ENCODE results near the gene ANKRD33B.
A peak's percentile ranks its signal among the peaks of the same experiment; 100 is the strongest.
"Not testable (repeated sequence)": the region's sequence is repeated elsewhere in the genome, so short reads cannot be mapped to it uniquely, and the experiment has no call there.

Gene ANKRD33B

DNA sequence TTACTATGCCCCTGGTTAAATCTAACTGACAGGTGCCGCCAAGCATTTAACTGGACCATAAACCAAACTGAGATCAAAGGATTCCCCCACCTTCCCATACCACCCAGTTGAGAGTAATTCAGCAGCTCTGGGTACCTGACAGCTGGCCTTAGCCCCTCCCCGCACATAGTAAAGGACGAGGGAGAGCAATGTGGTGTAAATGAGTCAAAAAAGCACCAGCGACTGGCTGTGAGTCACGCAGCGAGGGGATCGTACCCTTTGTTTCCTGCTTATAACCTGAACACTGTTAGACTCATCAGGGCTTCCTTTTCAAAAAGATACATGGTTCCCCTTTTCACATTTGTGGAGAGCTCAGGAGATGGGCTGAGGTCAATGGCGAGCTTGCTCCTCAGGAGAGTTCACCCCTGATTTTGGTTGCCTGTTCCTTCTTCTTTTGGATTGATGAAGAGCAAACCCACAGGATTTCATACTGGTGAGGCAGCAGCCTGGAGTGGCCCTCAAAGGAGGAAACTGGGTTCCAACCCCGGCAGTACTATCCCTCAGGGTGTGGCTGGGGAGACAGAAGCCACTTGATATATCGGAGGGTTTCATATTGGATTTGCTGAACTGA is 71.5 kb downstream of the ANKRD33B start:
- peak; percentile 77 for DNase-seq (ENCODE audit: low read depth, low spot score)

GRCh38 chr5:10635867-10636350 is 72.0 kb downstream of the ANKRD33B start:
- peak; percentile 66 for DNase-seq (ENCODE audit: low read depth, low spot score)

DNA sequence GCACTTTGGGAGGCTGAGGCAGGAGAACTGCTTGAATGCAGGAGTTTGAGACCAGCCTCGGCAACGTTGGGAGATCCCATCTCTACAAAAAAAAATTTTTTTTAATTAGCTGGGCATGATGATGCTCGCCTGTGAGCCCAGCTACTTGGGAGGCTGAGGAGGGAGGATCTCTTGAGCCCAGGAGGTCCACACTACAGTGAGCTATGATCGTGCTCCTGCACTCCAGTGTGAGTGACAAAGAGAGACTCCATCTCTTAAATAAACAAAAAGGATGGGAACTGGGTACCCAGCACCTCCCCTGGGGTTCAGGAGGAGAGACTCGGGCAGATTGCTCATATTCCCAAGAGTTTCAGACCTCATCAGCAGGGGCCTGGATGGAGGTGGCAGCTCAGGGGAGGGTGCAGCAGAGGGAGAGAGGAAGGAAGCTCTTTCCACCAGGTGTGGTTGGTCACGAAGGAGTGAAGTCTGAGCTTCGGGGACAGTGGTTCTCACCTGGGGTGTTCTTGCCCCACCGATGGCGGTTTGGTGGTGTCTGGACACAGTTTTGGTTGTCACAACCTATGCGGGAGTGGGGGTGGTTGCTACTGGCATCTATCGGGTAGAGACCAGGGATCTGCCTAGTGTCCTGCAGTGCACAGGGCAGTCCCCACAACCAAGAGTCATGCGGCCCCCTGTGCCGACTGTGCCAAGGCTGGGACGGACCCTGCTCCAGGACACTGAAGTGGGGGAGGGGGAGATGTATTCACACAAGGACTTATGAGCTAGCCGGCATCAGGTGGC is 72.7 kb downstream of the ANKRD33B start:
- DNase-seq (ENCODE audit: low read depth, low spot score) = no peak

DNA sequence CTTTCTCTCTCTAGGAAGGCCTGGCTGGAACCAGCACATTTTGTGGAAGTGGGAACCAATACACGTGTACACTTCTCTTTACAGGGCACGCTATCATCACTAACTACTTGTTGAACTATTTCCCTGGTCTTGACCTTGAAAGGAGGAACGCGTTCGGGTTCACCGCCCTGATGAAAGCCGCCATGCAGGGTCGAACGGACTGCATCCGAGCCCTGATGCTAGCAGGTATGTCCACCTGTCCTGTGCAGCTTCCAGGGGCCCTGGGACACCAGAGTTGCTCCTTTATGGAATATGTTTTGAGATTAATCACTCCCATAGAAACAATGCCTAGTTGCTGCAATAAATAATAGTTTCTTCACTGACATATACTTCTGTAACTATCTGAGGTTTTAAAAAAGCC is 74.1 kb downstream of the ANKRD33B start:
- DNase-seq (ENCODE audit: low read depth, low spot score) = no peak

- DNase-seq (ENCODE audit: low read depth, low spot score) = not testable (repeated sequence)
Observed at GRCh38 chr5:10638723-10639122, 74.9 kb downstream of the ANKRD33B start.

DNA sequence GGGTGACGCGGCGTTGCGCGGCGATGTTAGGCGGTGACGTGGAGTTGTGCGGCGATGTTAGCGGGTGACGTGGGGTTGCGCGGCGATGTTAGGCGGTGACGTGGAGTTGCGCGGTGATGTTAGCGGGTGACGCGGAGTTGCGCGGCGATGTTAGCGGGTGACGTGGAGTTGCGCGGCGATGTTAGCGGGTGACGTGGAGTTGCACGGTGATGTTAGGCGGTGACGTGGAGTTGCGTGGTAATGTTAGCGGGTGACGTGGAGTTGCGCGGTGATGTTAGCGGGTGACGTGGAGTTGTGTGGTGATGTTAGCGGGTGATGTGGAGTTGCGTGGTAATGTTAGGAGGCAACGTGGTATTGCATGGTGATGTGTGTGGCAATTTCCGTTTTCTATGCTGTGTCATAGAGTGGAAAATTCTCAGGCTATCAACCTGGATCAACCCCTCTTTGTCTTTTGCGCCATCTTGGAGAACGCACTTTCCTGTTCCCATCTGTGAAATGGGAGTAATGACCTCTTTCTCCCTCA is 76.0 kb downstream of the ANKRD33B start:
- no peak for DNase-seq (ENCODE audit: low read depth, low spot score)

DNA sequence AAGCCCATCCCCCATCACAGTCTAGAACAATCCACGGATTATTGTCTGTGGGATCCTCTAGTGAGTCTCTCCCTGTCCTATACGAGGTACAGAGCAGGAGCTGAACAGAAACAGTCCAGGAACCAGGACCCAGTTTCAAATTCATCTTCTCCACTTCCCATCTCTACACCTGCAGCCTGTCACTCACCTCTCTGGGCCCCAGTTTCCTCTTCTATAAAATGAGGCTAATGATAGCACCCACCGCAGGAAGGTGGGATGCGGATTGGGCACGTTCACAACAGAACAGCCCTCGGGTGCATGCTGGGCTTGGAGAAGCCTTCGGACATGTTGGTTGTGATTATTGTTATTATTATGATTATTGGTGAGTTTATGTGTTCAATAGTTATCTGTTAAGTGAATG is 78.5 kb downstream of the ANKRD33B start:
- DNase-seq (ENCODE audit: low read depth, low spot score) = no peak

DNA sequence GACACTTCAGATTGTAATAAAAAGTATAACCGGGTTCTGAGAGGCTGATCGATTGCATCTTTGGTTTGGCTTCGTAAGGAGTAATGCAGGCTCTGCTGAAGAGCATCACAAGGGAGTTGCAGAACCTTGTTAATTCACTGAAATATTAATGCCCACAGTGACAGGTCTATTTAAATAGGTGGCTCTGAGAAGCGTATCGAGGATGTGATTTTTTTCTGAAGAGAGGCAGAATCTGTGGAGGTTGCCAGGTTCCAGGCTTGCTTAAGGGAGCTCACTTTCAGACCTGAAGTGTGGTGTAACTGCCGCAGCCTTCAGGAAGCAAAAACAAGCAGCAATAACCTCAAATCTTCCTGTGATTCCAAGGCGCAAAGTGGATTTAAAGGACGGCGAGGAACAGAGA is 80.3 kb downstream of the ANKRD33B start:
- no peak for DNase-seq (ENCODE audit: low read depth, low spot score)

GRCh38 chr5:10645146-10645545 is 81.3 kb downstream of the ANKRD33B start:
- no peak for DNase-seq (ENCODE audit: low read depth, low spot score)

DNA sequence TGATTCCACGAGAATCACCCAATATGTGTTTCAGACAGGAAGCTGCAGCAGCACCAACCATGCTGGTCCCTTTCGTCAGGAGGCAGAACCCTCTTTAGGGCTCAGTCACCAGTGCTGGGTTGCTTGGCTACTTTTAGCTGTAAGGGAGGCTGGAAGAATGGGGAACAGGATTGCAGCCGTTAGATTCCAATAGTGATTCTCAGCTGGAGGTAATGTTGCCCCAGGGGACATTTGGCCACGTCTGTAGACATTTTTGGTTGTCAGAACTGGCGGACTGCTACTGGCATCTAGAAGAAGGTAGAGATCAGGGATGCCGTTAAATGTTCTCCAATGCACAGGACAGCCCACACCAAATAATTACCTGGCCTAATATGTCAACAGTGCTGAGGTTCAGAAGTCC is 81.8 kb downstream of the ANKRD33B start:
- DNase-seq (ENCODE audit: low read depth, low spot score) = no peak

GRCh38 chr5:10647640-10648039 is 83.8 kb downstream of the ANKRD33B start:
- DNase-seq (ENCODE audit: low read depth, low spot score) = no peak

DNA sequence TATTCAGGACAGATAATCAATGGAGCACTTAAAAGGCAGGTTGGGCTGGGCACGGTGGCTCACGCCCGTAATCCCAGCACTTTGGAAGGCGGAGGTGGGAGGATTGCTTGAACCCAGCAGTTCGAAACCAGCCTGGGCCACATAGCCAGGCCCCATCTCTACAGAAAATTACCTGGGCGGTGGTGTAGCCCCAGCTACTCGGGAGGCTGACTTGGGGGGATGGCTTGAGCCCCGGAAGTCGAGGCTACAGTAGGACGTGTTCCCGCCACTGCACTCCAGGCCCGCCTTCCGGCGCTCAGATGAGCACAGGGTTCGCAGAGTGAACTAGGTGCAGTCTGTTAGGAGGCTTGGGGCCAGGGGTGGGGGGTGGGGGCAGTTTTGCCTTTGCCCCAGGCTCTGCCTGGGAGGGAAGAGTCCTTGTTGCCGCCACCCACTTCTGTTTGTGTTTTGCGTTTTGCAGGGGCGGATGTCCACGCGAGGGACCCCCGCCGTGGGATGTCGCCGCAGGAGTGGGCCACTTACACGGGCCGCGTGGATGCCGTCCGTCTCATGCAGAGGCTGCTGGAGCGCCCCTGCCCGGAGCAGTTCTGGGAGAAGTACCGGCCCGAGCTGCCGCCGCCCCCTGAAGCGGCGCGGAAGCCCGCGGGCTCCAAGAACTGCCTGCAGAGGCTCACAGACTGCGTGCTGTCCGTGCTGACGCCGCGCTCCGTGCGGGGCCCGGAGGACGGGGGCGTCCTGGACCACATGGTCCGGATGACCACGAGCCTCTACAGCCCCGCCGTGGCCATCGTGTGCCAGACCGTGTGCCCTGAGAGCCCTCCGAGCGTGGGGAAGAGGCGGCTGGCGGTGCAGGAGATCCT is 85.2 kb downstream of the ANKRD33B start:
- no peak for DNase-seq (ENCODE audit: low read depth, low spot score)

GRCh38 chr5:10649666-10650380 is 86.0 kb downstream of the ANKRD33B start:
- DNase-seq (ENCODE audit: low read depth, low spot score) = peak; percentile 76

DNA sequence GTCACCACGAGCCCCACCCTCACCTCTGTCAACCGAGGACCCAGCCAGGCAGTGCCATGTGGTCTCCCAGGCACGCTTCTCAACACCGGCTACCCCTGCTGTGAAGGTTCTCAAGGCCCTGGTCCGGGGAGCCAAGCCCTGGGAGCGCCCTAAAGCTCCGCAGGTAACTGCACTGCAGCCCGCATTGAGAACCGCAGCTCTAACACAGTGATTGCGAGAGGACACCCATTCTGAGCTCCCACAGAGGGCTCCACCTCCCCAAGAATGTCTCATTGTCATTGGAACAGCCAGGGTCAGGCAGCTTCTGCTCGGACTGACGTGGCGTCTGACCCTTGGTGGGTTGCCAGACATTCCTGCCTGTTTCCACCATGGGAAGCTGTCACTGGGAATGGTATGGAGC is 88.3 kb downstream of the ANKRD33B start:
- DNase-seq (ENCODE audit: low read depth, low spot score) = no peak

DNA sequence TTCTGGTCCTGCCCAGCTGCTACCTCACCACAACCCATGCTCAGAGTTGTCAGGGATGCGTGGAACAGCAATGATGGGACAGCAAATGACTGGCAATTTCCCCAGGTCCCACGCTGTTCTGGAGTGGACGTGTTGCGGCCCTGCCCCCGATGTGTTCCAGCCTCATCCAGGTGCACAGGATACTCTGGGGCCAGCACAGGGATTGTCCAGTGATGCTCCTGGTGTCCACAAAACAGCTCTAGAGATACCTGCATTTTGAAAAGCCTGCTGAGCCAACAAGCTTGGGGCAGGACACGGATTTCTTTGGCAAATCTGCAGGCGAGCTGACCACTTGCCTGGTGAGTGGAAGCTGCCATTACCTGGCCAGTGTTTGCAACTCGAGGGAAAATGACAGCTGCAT is 88.7 kb downstream of the ANKRD33B start:
- no peak for DNase-seq (ENCODE audit: low read depth, low spot score)

GRCh38 chr5:10653043-10653442 is 89.2 kb downstream of the ANKRD33B start:
- no peak for DNase-seq (ENCODE audit: low read depth, low spot score)

GRCh38 chr5:10653751-10654400 is 90.0 kb downstream of the ANKRD33B start:
- no peak for DNase-seq (ENCODE audit: low read depth, low spot score)

GRCh38 chr5:10654566-10654965 is 90.7 kb downstream of the ANKRD33B start:
- no peak for DNase-seq (ENCODE audit: low read depth, low spot score)

GRCh38 chr5:10655161-10655971 is 91.5 kb downstream of the ANKRD33B start:
- peak; percentile 48 for DNase-seq (ENCODE audit: low read depth, low spot score)

All from astrocyte of the hippocampus (primary cell).